Activated CD4-positive, CD25-positive, alpha-beta regulatory T cell treated with anti-CD3 and anti-CD28 coated beads, Interleukin-2, amount 50 U/mL, for 24 hours (primary cell): ENCODE measurements around the gene OR6C75.
"Not testable (repeated sequence)": the region's sequence is repeated elsewhere in the genome, so short reads cannot be mapped to it uniquely, and the experiment has no call there.

ENCODE experiments used
- ATAC-seq, 2 donors: fragments of 150-1000 bp; cut with Tn5 transposase; one replicate each; pipeline ENCODE4 v1.10.0; 2021; ENCODE audit warnings: mild to moderate bottlenecking in 1 of 2, moderate library complexity in 1 of 2

Gene OR6C75

GRCh38 chr12:55362675-55363074 lies at the start of gene OR6C75:
TSS of gene OR6C75 (plus strand) at chr12:55362975. CDS start at chr12:55365111, 2,136 bp downstream.
- ATAC-seq = no peak

GRCh38 chr12:55314043-55314442 lies 48.7 kb upstream of the OR6C75 start, which contains the start of gene OR6C1:
TSS of gene OR6C1 (plus strand) at chr12:55314343. CDS start at chr12:55320600, 6,257 bp downstream.
- no peak for ATAC-seq

- no peak for ATAC-seq
Measured at GRCh38 chr12:55320201-55320600, 42.6 kb upstream of the OR6C75 start.

GRCh38 chr12:55325801-55326200 lies 37.0 kb upstream of the OR6C75 start:
- not testable (repeated sequence) for ATAC-seq

GRCh38 chr12:55330446-55330845 lies 32.3 kb upstream of the OR6C75 start, which contains the start of gene OR6C3:
TSS of gene OR6C3 (plus strand) at chr12:55330746. CDS start at chr12:55331701, 955 bp downstream.
- no peak for ATAC-seq

- no peak for ATAC-seq
Measured at GRCh38 chr12:55336002-55336401, 26.8 kb upstream of the OR6C75 start.

GRCh38 chr12:55355338-55355737 lies 7.4 kb upstream of the OR6C75 start:
- not testable (repeated sequence) for ATAC-seq

- ATAC-seq = no peak
Measured at GRCh38 chr12:55365086-55365485, 2.3 kb downstream of the OR6C75 start.

- ATAC-seq = no peak
Measured at GRCh38 chr12:55372521-55372920, 9.7 kb downstream of the OR6C75 start.

GRCh38 chr12:55385891-55386290 lies 23.1 kb downstream of the OR6C75 start:
- no peak for ATAC-seq

GRCh38 chr12:55392032-55392795 lies 29.4 kb downstream of the OR6C75 start:
- ATAC-seq = no peak

GRCh38 chr12:55396326-55396725 lies 33.6 kb downstream of the OR6C75 start:
- no peak for ATAC-seq

GRCh38 chr12:55400229-55400628 lies 37.5 kb downstream of the OR6C75 start, which contains the start of gene OR6C65:
TSS of gene OR6C65 (plus strand) at chr12:55400529. CDS start at chr12:55400529, 0 bp downstream.
- ATAC-seq = no peak

- no peak for ATAC-seq
Measured at GRCh38 chr12:55407866-55408265, 45.1 kb downstream of the OR6C75 start.

GRCh38 chr12:55409133-55409532 lies 46.4 kb downstream of the OR6C75 start:
- ATAC-seq = not testable (repeated sequence)

- ATAC-seq = not testable (repeated sequence)
Measured at GRCh38 chr12:55412138-55412537, 49.4 kb downstream of the OR6C75 start.

- not testable (repeated sequence) for ATAC-seq
Measured at GRCh38 chr12:55413498-55414388, 51.0 kb downstream of the OR6C75 start.

- not testable (repeated sequence) for ATAC-seq
Measured at GRCh38 chr12:55414396-55414823, 51.6 kb downstream of the OR6C75 start.

GRCh38 chr12:55414889-55415288 lies 52.1 kb downstream of the OR6C75 start:
- ATAC-seq = peak; percentile 62 to 74

GRCh38 chr12:55416961-55417360 lies 54.2 kb downstream of the OR6C75 start:
- no peak for ATAC-seq
